ENCODE data around the gene C1QB.

The C1QB gene, protein sequence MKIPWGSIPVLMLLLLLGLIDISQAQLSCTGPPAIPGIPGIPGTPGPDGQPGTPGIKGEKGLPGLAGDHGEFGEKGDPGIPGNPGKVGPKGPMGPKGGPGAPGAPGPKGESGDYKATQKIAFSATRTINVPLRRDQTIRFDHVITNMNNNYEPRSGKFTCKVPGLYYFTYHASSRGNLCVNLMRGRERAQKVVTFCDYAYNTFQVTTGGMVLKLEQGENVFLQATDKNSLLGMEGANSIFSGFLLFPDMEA

GRCh38 chr1:22652881-22653316 lies at the start of gene C1QB:
TSS of gene C1QB (plus strand) at chr1:22653236. CDS start at chr1:22659463, 6,227 bp downstream.
- no peak for DNase-seq (ENCODE audit: low read depth, low spot score)

DNA sequence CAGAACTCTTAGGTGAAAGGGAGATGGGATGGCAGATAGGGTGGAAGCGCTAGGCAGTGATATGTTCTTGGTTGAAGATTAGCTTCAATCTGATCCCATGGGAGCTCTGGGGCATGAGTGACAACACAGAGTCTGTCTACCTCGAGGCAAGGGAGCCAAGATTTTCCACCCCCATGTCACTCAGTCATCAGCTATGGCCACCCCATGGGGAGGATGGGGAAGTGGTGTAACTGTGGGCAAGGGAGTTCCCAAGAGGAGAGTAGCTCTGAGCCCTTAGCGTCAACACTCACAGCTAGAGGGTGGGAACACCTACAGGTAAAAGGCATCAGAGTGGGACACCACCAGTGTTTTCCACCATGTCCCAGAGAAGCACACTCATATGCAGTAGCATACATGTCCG lies 46.9 kb upstream of the C1QB start:
- no peak for DNase-seq (ENCODE audit: low read depth, low spot score)

DNA sequence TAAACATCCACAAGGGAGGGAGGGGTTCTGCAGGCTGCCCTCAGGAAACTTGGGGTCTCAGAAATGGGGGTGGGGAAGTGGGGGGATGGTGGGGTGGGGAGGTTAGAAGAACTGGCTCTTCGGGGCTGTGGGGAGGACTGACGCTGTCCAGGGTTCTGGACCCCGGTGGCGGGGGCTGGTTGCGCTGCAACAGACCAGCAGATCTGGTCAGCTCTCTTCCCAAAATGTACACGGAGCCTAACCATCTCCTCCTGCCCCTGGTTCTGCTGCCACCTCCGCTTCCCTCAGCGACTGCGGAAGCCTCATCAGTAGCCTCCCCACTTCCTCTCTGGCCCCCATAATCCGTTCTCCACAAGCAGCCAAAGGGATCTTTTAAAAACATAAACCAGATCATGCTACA lies 45.9 kb upstream of the C1QB start:
- DNase-seq (ENCODE audit: low read depth, low spot score), result peak; percentile 24

- no peak for DNase-seq (ENCODE audit: low read depth, low spot score)
Measured at GRCh38 chr1:22608361-22608760, 44.7 kb upstream of the C1QB start.

DNA sequence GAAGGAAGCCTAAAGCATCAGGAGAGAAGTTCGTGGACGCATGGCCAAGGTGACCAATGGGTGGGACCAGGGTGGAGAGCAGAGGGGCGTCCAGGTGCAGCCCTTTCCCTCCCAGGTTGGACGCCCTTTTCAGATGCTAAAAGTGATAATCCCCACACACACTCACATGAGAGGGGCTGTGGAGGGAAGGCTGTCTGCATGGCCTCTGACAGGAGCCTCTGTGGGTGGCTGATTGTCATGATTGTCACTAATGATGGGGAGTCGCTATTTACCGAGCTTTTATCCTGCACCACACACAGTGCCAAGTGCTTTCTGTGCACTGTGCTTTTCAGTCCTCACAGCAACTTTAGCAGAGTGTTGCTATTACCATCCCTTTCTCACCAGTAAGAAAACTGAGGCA lies 43.7 kb upstream of the C1QB start:
- no peak for DNase-seq (ENCODE audit: low read depth, low spot score)

- DNase-seq (ENCODE audit: low read depth, low spot score), result peak; percentile 86
Measured at GRCh38 chr1:22611530-22611947, 41.5 kb upstream of the C1QB start.

- DNase-seq (ENCODE audit: low read depth, low spot score), result no peak
Measured at GRCh38 chr1:22612671-22613571, 40.1 kb upstream of the C1QB start.

- DNase-seq (ENCODE audit: low read depth, low spot score), result no peak
Measured at GRCh38 chr1:22613572-22613918, 39.5 kb upstream of the C1QB start.

DNA sequence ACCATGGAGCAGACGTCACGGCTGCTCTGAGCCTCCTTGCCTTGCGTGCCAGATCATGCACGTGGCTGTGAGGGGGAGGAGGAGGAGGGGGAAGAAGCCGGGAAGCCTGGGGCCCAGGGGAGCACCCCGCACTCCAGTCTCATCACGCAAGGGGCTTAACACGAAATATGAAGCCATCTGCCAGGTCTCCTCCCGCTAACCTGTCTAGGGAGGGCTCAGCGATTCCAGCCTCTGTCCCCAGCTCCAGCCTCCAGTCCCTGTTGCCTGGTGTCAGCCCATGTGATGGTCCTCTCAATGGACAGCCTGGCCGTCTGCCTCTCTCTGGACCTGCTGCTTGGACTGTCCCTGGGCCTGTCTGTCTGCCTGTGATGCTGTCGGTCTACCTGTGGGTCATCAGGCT lies 39.1 kb upstream of the C1QB start:
- no peak for DNase-seq (ENCODE audit: low read depth, low spot score)

DNA sequence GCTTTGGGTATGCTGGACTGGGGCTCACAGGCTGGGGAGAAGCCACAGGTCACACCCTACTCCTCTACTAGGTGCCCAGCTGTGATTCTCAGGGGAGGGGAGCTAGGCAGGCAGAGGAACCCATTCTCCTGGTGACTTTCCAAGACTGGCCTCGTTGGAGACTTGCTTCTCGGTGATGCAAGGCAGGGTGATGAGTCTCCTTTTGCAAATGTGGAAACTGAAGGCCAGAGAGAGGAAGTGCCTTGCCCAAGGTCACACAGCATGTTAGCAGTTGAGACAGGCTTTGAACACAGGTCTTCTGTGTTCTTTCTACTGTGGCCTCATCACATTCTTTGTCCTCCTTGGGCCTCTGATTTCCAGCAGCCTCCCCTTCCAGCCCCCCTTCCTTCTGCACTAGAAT lies 37.1 kb upstream of the C1QB start:
- no peak for DNase-seq (ENCODE audit: low read depth, low spot score)

DNA sequence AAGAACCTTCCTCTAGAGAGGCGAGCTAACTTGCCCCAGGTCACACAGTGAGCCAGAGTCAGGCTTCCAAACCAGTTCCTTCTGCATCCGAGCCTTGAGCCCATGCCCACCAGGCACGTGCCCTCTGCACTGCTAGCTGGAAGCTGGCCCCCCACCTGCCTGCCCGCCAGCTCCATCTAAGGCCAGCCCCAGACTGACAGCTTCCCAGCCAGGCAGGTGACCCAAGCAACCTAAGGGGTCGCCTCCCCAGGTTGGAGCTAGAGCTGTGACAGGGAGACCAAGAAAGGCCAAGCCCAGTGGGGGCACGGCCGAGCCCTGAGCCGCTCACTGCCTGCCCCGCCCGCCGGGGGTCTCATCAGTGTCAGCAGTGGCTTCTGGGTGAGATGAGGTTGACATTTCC lies 36.5 kb upstream of the C1QB start:
- no peak for DNase-seq (ENCODE audit: low read depth, low spot score)

DNA sequence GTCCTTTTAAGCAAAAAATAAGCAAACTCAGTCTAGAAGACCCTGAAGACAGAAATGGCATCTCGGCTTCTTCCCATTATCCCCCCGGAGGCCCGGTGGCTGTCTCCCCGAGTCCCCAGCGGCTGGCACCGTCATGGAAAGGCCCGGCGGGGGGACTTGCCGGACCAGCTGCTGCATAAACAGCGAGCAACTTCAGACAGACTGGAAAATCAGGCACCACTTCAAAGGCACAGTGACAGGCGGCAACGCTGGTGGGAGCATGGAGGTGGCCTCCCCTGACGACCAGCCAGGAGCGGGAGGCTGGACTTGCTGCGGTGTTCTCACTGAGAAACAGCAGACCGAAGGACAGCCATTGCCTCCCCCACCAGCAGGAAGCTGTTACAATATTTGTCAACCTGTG lies 35.0 kb upstream of the C1QB start:
- DNase-seq (ENCODE audit: low read depth, low spot score), result no peak

- DNase-seq (ENCODE audit: low read depth, low spot score), result no peak
Measured at GRCh38 chr1:22619252-22619651, 33.8 kb upstream of the C1QB start.

- no peak for DNase-seq (ENCODE audit: low read depth, low spot score)
Measured at GRCh38 chr1:22619798-22620197, 33.2 kb upstream of the C1QB start.

GRCh38 chr1:22621761-22622160 lies 31.3 kb upstream of the C1QB start:
- no peak for DNase-seq (ENCODE audit: low read depth, low spot score)

GRCh38 chr1:22625262-22625925 lies 27.6 kb upstream of the C1QB start:
- DNase-seq (ENCODE audit: low read depth, low spot score), result peak; percentile 42

GRCh38 chr1:22626237-22627157 lies 26.5 kb upstream of the C1QB start:
- no peak for DNase-seq (ENCODE audit: low read depth, low spot score)

- no peak for DNase-seq (ENCODE audit: low read depth, low spot score)
Measured at GRCh38 chr1:22627331-22627730, 25.7 kb upstream of the C1QB start.

GRCh38 chr1:22628698-22629444 lies 24.2 kb upstream of the C1QB start:
- DNase-seq (ENCODE audit: low read depth, low spot score), result no peak

GRCh38 chr1:22629886-22630285 lies 23.1 kb upstream of the C1QB start:
- DNase-seq (ENCODE audit: low read depth, low spot score), result no peak

All from astrocyte of the hippocampus (primary cell).